ENCODE results near the gene CARMIL1. TPM values are rescaled to one million over a fixed set of nuclear protein-coding genes. Genes with fewer than 3 reads are reported as not detected.

CARMIL1 gene
- total RNA-seq, 4 donors from 2014 or later = 13.6 to 33.2 (median 22.2) TPM

DNA sequence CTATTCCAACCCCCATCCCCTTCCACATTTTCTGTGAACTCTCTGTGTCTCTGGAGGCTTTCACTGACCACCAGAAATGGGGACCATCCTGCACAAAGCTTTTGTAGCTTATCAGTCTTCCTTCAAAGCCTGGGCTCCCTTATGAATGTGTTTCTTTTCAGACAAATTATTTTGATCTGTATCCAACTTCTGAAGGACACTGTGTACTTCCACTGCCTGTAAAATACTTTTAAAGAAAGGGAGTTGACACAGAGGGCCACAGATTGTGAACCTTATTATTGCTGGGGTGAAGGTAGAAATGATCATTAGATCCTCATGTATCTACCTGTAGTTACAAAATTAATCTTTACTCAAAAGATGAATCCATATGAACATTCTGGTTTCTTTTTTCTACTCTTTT is 135.6 kb downstream of the CARMIL1 start:
- H3K4me1 ChIP-seq = peaks cover 50% of the 10 kb centered on the region
- DNase-seq (ENCODE audit: low spot score in 2 of 2) = no peak
- no peaks in the 10 kb centered on the region for H3K9me3 ChIP-seq
- no peaks in the 10 kb centered on the region for H3K27me3 ChIP-seq
- TF ChIP-seq, protein P1, sequence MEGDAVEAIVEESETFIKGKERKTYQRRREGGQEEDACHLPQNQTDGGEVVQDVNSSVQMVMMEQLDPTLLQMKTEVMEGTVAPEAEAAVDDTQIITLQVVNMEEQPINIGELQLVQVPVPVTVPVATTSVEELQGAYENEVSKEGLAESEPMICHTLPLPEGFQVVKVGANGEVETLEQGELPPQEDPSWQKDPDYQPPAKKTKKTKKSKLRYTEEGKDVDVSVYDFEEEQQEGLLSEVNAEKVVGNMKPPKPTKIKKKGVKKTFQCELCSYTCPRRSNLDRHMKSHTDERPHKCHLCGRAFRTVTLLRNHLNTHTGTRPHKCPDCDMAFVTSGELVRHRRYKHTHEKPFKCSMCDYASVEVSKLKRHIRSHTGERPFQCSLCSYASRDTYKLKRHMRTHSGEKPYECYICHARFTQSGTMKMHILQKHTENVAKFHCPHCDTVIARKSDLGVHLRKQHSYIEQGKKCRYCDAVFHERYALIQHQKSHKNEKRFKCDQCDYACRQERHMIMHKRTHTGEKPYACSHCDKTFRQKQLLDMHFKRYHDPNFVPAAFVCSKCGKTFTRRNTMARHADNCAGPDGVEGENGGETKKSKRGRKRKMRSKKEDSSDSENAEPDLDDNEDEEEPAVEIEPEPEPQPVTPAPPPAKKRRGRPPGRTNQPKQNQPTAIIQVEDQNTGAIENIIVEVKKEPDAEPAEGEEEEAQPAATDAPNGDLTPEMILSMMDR (IDR thresholded peaks at IDR 0.05) = no peak
- TF ChIP-seq POLR2AphosphoS5 (IDR thresholded peaks at IDR 0.05) = no peak
- TF ChIP-seq POLR2A (IDR thresholded peaks at IDR 0.05) = no peak
- no peak for TF ChIP-seq EP300 (IDR thresholded peaks at IDR 0.05)
- peak overlapping the region; percentile 47 for H3K27ac ChIP-seq
- H3K36me3 ChIP-seq = no peaks in the 10 kb centered on the region
- H3K4me3 ChIP-seq = no peak overlapping the region

DNA sequence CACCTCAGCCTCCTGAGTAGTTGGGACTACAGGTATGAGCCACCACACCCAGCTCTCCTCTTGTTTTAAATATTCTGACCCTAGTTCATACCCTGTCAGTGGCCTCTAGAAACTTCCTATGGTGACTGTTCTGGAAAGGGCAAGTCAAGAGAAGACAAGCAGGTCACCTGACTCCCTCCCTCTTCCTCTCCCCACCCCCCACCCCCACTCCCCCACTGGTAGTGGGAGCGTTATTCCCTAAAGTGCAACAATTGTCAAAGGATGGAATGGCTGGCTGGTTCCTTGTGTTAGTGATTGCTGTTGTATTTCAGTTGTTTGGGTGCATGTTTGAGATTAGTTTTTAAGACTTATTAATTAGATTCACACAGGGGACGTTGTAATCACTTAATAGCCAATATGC is 136.1 kb downstream of the CARMIL1 start:
- Histone ChIP-seq H3K27me3 (no peaks in the 10 kb centered on the region), H3K4me3 (no peak overlapping the region), H3K9me3 (no peaks in the 10 kb centered on the region), H3K36me3 (no peaks in the 10 kb centered on the region), H3K27ac (peak overlapping the region; percentile 47), H3K4me1 (peaks cover 47% of the 10 kb centered on the region)
- no peak for DNase-seq (ENCODE audit: low spot score in 2 of 2)
- no peak for TF ChIP-seq EP300 (IDR thresholded peaks at IDR 0.05)
- no peak for TF ChIP-seq POLR2A (IDR thresholded peaks at IDR 0.05)
- TF ChIP-seq, protein P1 (IDR thresholded peaks at IDR 0.05) = no peak
- no peak for TF ChIP-seq POLR2AphosphoS5 (IDR thresholded peaks at IDR 0.05)
- 46% methylated on average over 2 of the region's 2 CpGs for WGBS

DNA sequence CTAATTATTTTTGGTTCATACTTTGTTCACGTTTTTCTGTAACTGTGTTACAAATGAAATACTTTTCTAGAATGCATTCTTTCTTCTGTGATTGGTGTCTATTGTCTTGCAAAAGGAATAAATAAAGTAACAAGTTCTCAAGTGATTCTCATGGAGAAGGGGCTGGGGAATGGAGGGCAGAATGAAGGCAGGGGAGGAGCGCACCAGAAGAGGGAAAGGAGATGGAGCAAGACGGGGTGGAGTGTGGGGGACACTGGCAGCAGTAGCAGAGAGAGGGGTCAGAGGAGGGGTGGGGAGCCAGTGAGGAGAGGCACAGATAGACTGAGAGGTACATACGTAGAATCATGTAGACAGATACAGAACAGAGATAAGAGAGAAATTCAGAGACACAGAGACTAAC is 136.5 kb downstream of the CARMIL1 start:
- WGBS = 77% methylated on average over 4 of the region's 4 CpGs
- no peaks in the 10 kb centered on the region for H3K36me3 ChIP-seq
- no peak overlapping the region for H3K4me3 ChIP-seq
- peaks cover 43% of the 10 kb centered on the region for H3K4me1 ChIP-seq
- H3K9me3 ChIP-seq = no peaks in the 10 kb centered on the region
- H3K27ac ChIP-seq = no peak overlapping the region
- no peak for TF ChIP-seq EP300 (IDR thresholded peaks at IDR 0.05)
- TF ChIP-seq POLR2A (IDR thresholded peaks at IDR 0.05) = no peak
- TF ChIP-seq POLR2AphosphoS5 (IDR thresholded peaks at IDR 0.05) = no peak
- TF ChIP-seq, protein P1 (IDR thresholded peaks at IDR 0.05) = no peak
- no peaks in the 10 kb centered on the region for H3K27me3 ChIP-seq
- DNase-seq (ENCODE audit: low spot score in 2 of 2) = no peak

DNA sequence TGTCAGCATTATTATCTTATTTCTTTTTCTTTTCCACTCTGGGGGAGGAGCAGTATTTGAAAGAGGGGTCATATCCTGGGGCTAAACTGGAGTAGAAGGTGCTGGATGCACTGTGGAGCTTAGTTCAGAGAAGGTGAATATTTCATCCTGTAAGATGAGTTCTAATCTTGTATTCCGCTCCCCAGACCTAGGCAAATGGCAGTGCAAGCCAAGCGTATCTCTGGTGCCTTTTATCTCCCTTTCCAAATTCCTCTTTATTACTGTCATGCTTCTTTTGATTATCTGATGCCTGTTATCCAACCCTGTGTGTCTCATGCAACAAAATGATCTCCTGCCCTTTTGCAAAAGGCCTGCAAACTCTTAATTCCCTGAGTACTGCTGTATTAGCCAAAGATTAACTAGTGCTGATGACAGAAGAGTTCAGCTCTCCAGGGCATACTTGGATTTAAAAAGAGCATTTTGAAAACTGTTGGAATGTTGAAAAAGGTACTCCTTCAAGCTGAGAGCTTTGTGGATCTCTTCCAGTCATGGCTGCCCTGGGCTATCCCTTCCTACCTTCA is 138.0 kb downstream of the CARMIL1 start:
- DNase-seq (ENCODE audit: low spot score in 2 of 2) = no peak
- Histone ChIP-seq H3K4me3 (no peak overlapping the region), H3K27ac (no peak overlapping the region), H3K9me3 (no peaks in the 10 kb centered on the region), H3K36me3 (no peaks in the 10 kb centered on the region), H3K4me1 (peaks cover 41% of the 10 kb centered on the region), H3K27me3 (no peaks in the 10 kb centered on the region)
- no peak for TF ChIP-seq POLR2A (IDR thresholded peaks at IDR 0.05)
- TF ChIP-seq EP300 (IDR thresholded peaks at IDR 0.05) = no peak
- TF ChIP-seq, protein P1 (IDR thresholded peaks at IDR 0.05) = no peak
- TF ChIP-seq POLR2AphosphoS5 (IDR thresholded peaks at IDR 0.05) = no peak
- 73% methylated on average over 2 of the region's 2 CpGs for WGBS

DNA sequence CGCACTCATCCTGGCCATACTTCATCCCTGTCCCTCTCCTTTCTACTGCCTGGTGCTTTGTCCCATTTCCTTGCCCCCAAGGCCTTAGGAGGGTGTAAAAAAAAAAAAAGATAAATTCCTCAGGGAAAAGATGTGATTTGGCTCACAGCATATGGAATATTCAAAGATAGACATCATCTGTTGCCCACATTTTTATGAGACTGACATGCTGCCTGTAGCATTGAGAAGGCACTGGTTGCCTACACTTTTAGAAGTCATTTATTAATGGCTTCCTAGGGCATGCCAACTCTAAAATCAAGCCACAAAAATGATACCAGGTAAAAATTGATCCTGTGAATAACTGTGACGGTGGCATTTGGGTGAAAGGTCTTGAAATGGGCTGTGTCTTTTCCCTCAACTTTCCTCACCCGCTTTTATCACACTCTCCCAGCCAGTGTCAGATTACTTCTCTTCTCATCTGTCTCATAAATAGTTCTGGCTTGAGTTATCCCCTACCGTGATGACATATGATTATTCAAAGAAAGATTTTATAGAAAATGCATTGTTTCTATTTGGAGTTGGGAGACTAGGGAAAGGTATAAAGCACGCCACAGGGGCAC is 139.4 kb downstream of the CARMIL1 start:
- no peaks in the 10 kb centered on the region for H3K27me3 ChIP-seq
- WGBS = 73% methylated on average over 5 of the region's 5 CpGs
- H3K4me1 ChIP-seq = peaks cover 33% of the 10 kb centered on the region
- no peak for DNase-seq (ENCODE audit: low spot score in 2 of 2)
- H3K36me3 ChIP-seq = no peaks in the 10 kb centered on the region
- H3K9me3 ChIP-seq = no peaks in the 10 kb centered on the region
- H3K27ac ChIP-seq = no peak overlapping the region
- TF ChIP-seq POLR2A (IDR thresholded peaks at IDR 0.05) (no peak), POLR2AphosphoS5 (IDR thresholded peaks at IDR 0.05) (no peak), EP300 (IDR thresholded peaks at IDR 0.05) (no peak)
- TF ChIP-seq, protein P1 (IDR thresholded peaks at IDR 0.05) = no peak
- no peak overlapping the region for H3K4me3 ChIP-seq

Measured in suprapubic skin (tissue), 4 donors.